Stimulated activated naive CD8-positive, alpha-beta T cell treated with anti-CD3 and anti-CD28 coated beads, Interleukin-15, Interleukin-2, amounts not matched to agents 100 ng/mL and 50 ng/mL, for 24 hours (primary cell): ENCODE data around the gene SERPINB3.
"Not testable (repeated sequence)": the region's sequence is repeated elsewhere in the genome, so short reads cannot be mapped to it uniquely, and the experiment has no call there.

Experiments
- H3K27ac Mint-ChIP-seq: one replicate; pipeline ENCODE4 v1.8.0; 2021; ENCODE audit warnings: mild to moderate bottlenecking, mixed read lengths
- H3K27me3 Mint-ChIP-seq: one replicate; pipeline ENCODE4 v1.8.0; 2021; ENCODE audit warnings: mixed read lengths
- H3K36me3 Mint-ChIP-seq: one replicate; pipeline ENCODE4 v1.8.0; 2021; ENCODE audit warnings: low read depth, mixed read lengths
- H3K4me1 Mint-ChIP-seq: one replicate; pipeline ENCODE4 v1.8.0; 2021; ENCODE audit warnings: low read depth, mixed read lengths
- H3K4me3 Mint-ChIP-seq: one replicate; pipeline ENCODE4 v1.8.0; 2021; ENCODE audit warnings: mild to moderate bottlenecking, mixed read lengths
- H3K9me3 Mint-ChIP-seq: one replicate; pipeline ENCODE4 v1.8.0; 2021; ENCODE audit warnings: mixed read lengths

The SERPINB3 gene

GRCh38 chr18:63677500-63678225, 16.0 kb upstream of the SERPINB3 start:
- no peaks in the 10 kb centered on the region for H3K4me1 Mint-ChIP-seq
- no peak overlapping the region for H3K27ac Mint-ChIP-seq
- H3K36me3 Mint-ChIP-seq = no peaks in the 10 kb centered on the region
- no peak overlapping the region for H3K4me3 Mint-ChIP-seq
- H3K9me3 Mint-ChIP-seq = no peaks in the 10 kb centered on the region
- no peaks in the 10 kb centered on the region for H3K27me3 Mint-ChIP-seq

- Mint-ChIP-seq H3K9me3 (no peaks in the 10 kb centered on the region), H3K36me3 (no peaks in the 10 kb centered on the region), H3K4me3 (no peak overlapping the region), H3K27ac (no peak overlapping the region), H3K27me3 (no peaks in the 10 kb centered on the region), H3K4me1 (no peaks in the 10 kb centered on the region)
These were observed 15.0 kb upstream of the SERPINB3 start for GRCh38 chr18:63676526-63677323.

GRCh38 chr18:63664571-63664970, 2.9 kb upstream of the SERPINB3 start:
- H3K27ac Mint-ChIP-seq = no peak overlapping the region
- H3K27me3 Mint-ChIP-seq = no peaks in the 10 kb centered on the region
- H3K4me1 Mint-ChIP-seq = no peaks in the 10 kb centered on the region
- peaks cover 15% of the 10 kb centered on the region for H3K9me3 Mint-ChIP-seq
- H3K4me3 Mint-ChIP-seq = no peak overlapping the region
- no peaks in the 10 kb centered on the region for H3K36me3 Mint-ChIP-seq

- H3K4me1 Mint-ChIP-seq, H3K4me3 Mint-ChIP-seq, H3K27ac Mint-ChIP-seq, H3K36me3 Mint-ChIP-seq, H3K27me3 Mint-ChIP-seq, H3K9me3 Mint-ChIP-seq: not testable (repeated sequence)
These were observed 2.8 kb downstream of the SERPINB3 start for GRCh38 chr18:63658920-63659319.

GRCh38 chr18:63650271-63650670, 11.4 kb downstream of the SERPINB3 start:
- H3K9me3 Mint-ChIP-seq, H3K36me3 Mint-ChIP-seq, H3K27ac Mint-ChIP-seq, H3K4me3 Mint-ChIP-seq, H3K4me1 Mint-ChIP-seq, H3K27me3 Mint-ChIP-seq: not testable (repeated sequence)

GRCh38 chr18:63648241-63648640, 13.5 kb downstream of the SERPINB3 start:
- no peaks in the 10 kb centered on the region for H3K36me3 Mint-ChIP-seq
- no peaks in the 10 kb centered on the region for H3K9me3 Mint-ChIP-seq
- H3K27ac Mint-ChIP-seq = no peak overlapping the region
- no peaks in the 10 kb centered on the region for H3K4me1 Mint-ChIP-seq
- H3K4me3 Mint-ChIP-seq = no peak overlapping the region
- peaks cover 8% of the 10 kb centered on the region for H3K27me3 Mint-ChIP-seq

GRCh38 chr18:63646936-63647335, 14.8 kb downstream of the SERPINB3 start:
- no peaks in the 10 kb centered on the region for H3K9me3 Mint-ChIP-seq
- H3K36me3 Mint-ChIP-seq = no peaks in the 10 kb centered on the region
- peaks cover 8% of the 10 kb centered on the region for H3K27me3 Mint-ChIP-seq
- no peaks in the 10 kb centered on the region for H3K4me1 Mint-ChIP-seq
- no peak overlapping the region for H3K27ac Mint-ChIP-seq
- H3K4me3 Mint-ChIP-seq = no peak overlapping the region

GRCh38 chr18:63644694-63645093, 17.0 kb downstream of the SERPINB3 start:
- H3K27me3 Mint-ChIP-seq, H3K4me1 Mint-ChIP-seq, H3K27ac Mint-ChIP-seq, H3K9me3 Mint-ChIP-seq, H3K36me3 Mint-ChIP-seq, H3K4me3 Mint-ChIP-seq: not testable (repeated sequence)

- H3K27me3 Mint-ChIP-seq, H3K4me3 Mint-ChIP-seq, H3K36me3 Mint-ChIP-seq, H3K9me3 Mint-ChIP-seq, H3K27ac Mint-ChIP-seq, H3K4me1 Mint-ChIP-seq: not testable (repeated sequence)
These were observed 17.6 kb downstream of the SERPINB3 start, which contains the start of gene SERPINB4 for GRCh38 chr18:63644142-63644541. Gene SERPINB4 (minus strand): TSS chr18:63644256. CDS start chr18:63643577, 679 bp downstream.

- H3K4me3 Mint-ChIP-seq, H3K27me3 Mint-ChIP-seq, H3K27ac Mint-ChIP-seq, H3K9me3 Mint-ChIP-seq, H3K4me1 Mint-ChIP-seq, H3K36me3 Mint-ChIP-seq: not testable (repeated sequence)
These were observed 18.9 kb downstream of the SERPINB3 start for GRCh38 chr18:63642668-63643356.

- not testable (repeated sequence) for H3K4me3 Mint-ChIP-seq, H3K4me1 Mint-ChIP-seq, H3K27me3 Mint-ChIP-seq, H3K36me3 Mint-ChIP-seq, H3K9me3 Mint-ChIP-seq, H3K27ac Mint-ChIP-seq
These were observed 20.5 kb downstream of the SERPINB3 start for GRCh38 chr18:63641157-63641680.

- Mint-ChIP-seq H3K4me1 (no peaks in the 10 kb centered on the region), H3K9me3 (no peaks in the 10 kb centered on the region), H3K4me3 (no peak overlapping the region), H3K27me3 (no peaks in the 10 kb centered on the region), H3K27ac (no peak overlapping the region), H3K36me3 (no peaks in the 10 kb centered on the region)
These were observed 24.0 kb downstream of the SERPINB3 start for GRCh38 chr18:63637703-63638102.

GRCh38 chr18:63627819-63628218, 33.9 kb downstream of the SERPINB3 start:
- Mint-ChIP-seq H3K27ac (no peak overlapping the region), H3K36me3 (no peaks in the 10 kb centered on the region), H3K4me3 (no peak overlapping the region), H3K9me3 (peaks cover 31% of the 10 kb centered on the region), H3K4me1 (no peaks in the 10 kb centered on the region), H3K27me3 (peaks cover 2% of the 10 kb centered on the region)

- Mint-ChIP-seq H3K4me1 (no peaks in the 10 kb centered on the region), H3K27ac (no peak overlapping the region), H3K36me3 (no peaks in the 10 kb centered on the region), H3K27me3 (peaks cover 2% of the 10 kb centered on the region), H3K9me3 (peaks cover 30% of the 10 kb centered on the region), H3K4me3 (no peak overlapping the region)
These were observed 35.3 kb downstream of the SERPINB3 start for GRCh38 chr18:63626431-63626830.

- no peak overlapping the region for H3K4me3 Mint-ChIP-seq
- peaks cover 2% of the 10 kb centered on the region for H3K27me3 Mint-ChIP-seq
- no peaks in the 10 kb centered on the region for H3K4me1 Mint-ChIP-seq
- peaks cover 25% of the 10 kb centered on the region for H3K9me3 Mint-ChIP-seq
- H3K36me3 Mint-ChIP-seq = no peaks in the 10 kb centered on the region
- no peak overlapping the region for H3K27ac Mint-ChIP-seq
These were observed 36.8 kb downstream of the SERPINB3 start for GRCh38 chr18:63624863-63625262.
